Skin epidermis (tissue), 12 donors: ENCODE data around the gene DPPA5.
A peak's percentile ranks its signal among the peaks of the same experiment; 100 is the strongest.
"Not testable (repeated sequence)": the region's sequence is repeated elsewhere in the genome, so short reads cannot be mapped to it uniquely, and the experiment has no call there.

ENCODE experiments used
- H3K27ac ChIP-seq, 21 experiments: fragments of 200-600 bp; sonication (generic) in 11 of 21; one replicate each; pipeline ENCODE4 v1.5.0; 2020; ENCODE audit warnings: mild to moderate bottlenecking in 3 of 21, inconsistent platforms in 2 of 21, moderate library complexity in 2 of 21
- H3K4me3 ChIP-seq, 7 experiments: fragments of 200-600 bp; sonication (generic) in 2 of 7; one replicate each; pipeline ENCODE4 v1.5.0; 2020; ENCODE audit warnings: inconsistent platforms in 2 of 7, mild to moderate bottlenecking in 2 of 7, moderate library complexity in 1 of 7

The DPPA5 gene

DNA sequence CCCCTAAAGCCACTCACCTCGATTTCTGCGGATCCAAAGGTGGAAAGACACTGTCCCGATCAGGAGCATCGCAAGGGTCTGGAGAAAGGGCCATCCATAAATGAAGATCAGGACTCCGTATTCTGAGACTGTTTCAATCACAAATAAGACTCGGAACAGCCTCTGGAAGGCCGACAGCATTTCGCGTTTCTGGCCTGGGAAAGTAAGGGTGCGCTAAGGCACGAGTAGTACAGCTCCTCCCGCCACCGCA, 44.6 kb downstream of the DPPA5 start:
- Histone ChIP-seq H3K4me3 (peak overlapping the region; percentile 47 to 60 (median 54)), H3K27ac (peak overlapping the region in 7 of 21 experiments; percentile 17 to 67 (median 54))

DNA sequence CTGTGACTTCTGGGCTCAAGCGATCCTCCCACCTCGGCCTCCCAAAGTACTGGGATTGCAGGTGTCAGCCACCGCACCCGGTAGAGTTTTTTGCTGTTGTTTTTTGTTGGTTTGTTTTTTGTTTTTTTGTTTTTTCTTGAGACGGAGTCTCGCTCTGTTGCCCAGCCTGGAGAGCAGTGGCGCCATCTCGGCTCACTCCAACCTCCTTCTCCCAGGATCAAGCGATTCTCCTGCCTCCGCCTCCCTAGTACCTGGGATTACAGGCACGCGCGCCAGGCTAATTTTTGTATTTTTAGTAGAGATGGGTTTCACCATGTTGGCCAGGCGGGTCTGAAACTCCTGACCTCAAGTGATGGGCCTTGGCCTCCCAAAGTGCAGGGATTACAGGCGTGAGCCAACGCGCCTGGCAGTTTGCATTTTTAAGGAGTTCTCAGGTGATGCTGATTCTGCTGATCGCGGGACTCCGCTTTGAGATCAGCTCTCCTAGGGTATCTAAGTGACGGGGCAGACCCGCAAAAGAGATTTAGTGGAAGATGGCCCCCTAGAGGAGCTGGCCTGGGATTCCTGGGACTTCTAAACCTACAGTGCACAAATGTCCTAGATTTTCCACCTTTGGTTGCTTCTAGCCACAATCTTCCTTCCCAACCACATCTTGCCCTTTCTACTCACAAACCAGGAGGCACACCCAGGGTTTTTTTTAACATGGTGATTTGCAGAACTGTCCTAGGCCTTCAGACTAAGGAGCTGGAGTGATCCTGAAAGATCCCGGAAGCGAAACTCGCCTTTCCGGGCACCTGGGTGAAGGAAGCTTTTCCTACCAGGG, 45.2 kb downstream of the DPPA5 start:
- H3K27ac ChIP-seq, result peak overlapping the region in 2 of 21 experiments; percentile 51 to 57
- peak overlapping the region; percentile 47 to 60 (median 54) for H3K4me3 ChIP-seq

DNA sequence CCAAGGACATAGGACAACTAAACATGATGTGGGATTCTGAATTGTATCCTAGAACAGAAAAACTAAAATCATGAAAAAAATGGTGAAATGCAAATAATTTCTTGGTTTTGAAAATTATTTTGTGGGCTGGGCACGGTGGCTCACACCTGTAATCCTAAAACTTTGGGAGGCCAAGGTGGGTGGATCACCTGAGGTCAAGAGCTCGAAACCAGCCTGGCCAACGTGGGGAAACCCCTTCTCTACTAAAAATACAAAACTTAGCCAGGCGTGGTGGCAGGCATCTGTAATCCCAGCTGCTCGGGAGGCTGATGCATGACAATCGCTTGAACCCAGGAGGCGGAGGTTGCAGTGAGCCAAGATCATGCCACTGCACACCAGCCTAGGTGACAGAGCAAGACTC, 50.3 kb downstream of the DPPA5 start:
- H3K4me3 ChIP-seq, H3K27ac ChIP-seq: not testable (repeated sequence)
